Measurements from ENCODE around the gene RHOBTB3.

Gene RHOBTB3

GRCh38 chr5:95771892-95772291, 40.8 kb downstream of the RHOBTB3 start:
- no peak for DNase-seq

DNA sequence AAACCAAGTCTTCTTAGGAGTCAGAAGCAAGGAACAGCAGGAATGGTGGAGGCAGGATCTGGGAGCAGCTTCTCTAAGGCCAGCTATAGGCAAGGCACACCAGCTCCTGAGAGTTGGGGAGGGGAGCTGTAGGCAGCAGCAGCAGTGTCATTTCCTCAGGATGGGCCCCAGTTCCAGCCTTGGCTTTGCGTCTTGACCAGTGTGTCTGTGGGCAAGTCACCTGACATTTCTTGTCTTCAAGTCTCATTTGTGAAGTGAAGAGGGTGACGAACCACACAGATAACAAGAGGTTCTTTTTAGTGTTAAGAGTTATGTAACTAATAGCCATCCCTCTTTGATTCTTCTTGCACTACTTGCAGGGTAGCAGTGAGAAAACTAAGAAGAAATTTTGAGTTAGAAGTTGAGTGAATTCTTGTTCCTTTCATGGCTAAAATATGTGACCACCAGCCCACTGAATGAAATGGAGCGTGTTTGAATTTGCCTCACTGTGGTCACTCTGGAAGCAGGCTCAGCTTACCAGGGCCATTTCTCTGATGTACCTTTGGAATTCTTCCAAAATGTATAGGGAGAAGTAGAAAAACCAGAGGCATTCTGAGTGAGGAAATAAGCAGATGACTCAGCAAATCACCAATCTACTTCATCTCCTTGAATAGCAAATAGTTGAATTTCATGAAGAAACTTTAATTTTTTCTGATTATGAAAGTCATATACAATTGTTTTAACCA, 42.4 kb downstream of the RHOBTB3 start:
- no peak for DNase-seq

- DNase-seq, result no peak
These were observed 46.3 kb downstream of the RHOBTB3 start for GRCh38 chr5:95777441-95777840.

- DNase-seq, result no peak
These were observed 47.7 kb downstream of the RHOBTB3 start for GRCh38 chr5:95778713-95779436.

DNA sequence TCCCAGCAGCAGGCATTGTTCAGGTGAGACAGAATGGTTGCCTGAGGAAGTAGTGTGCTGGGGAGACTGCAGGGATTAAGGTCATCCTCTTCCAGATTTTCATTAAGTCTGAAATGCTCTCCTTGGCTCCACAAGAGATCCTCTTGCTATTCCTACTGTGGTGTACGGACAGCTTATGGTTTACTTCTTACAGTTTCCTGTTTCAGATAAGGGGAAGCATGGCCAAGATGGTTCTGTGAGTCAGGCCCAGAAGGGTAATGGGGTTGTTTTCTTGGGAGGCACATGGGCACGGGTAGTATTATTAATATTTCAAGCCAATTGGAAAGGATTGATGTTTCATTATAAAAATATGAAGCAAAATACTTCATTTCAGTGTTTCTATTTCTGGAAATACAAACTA, 48.5 kb downstream of the RHOBTB3 start:
- no peak for DNase-seq

DNA sequence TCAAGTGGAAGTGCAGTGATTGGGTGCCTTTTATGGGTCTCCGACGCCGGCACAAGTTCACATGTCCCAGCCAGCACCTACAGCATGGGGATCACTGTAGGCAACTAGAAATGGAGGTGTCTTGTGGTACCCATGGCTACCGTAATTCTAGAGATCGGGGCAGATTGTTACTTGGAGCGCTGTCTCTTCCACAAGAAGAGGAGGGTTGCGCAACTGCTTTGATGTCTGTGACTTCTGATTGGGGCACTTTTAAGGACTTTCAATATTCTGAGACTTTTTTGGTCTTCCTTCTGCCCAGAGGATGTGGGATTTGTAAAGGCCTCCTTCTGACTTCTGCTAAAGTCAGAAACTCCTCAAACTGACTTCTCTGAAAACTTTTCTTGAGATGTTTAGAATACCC, 49.5 kb downstream of the RHOBTB3 start:
- no peak for DNase-seq

GRCh38 chr5:95781101-95781583, 50.0 kb downstream of the RHOBTB3 start:
- DNase-seq, result peak; percentile 54

GRCh38 chr5:95782181-95782580, 51.0 kb downstream of the RHOBTB3 start:
- DNase-seq, result no peak

DNA sequence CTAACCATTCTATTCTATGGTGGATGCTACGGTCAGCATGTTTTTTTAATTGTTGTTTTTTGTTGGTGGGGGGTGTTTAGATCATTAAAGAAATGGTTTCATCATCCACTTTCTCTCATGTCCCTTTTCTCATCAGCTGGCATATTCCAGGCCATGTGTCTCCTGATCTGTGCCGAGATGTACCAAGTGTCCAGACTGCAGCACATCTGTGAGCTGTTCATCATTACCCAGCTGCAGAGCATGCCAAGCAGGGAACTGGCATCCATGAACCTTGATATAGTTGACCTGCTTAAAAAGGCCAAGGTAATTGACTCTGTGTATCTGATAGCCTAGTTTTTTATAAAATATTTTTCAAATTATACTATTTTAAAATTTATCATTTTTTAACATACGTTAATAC, 52.5 kb downstream of the RHOBTB3 start:
- no peak for DNase-seq

GRCh38 chr5:95784514-95785302, 53.6 kb downstream of the RHOBTB3 start:
- no peak for DNase-seq

- DNase-seq, result no peak
These were observed 55.8 kb downstream of the RHOBTB3 start for GRCh38 chr5:95786821-95787418.

- no peak for DNase-seq
These were observed 57.4 kb downstream of the RHOBTB3 start for GRCh38 chr5:95788493-95788892.

DNA sequence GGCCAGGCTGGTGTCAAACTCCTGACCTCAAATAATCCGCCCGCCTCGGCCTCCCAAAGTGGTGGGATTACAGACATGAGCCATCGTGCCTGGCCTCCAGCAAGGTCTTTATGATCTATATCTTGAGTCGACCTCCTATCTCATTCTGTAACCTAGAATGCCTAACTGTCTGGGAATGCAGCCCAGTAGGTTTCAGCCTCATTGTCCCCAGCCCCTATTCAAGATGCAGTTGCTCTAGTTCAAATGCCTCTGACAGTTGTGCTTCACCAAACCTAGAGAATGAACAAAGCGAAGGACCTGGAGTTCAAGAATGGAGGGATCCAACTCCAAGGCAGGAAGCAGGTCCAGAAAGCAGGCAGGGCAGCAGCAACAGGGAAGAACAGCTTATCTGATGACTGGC, 60.6 kb downstream of the RHOBTB3 start:
- DNase-seq, result no peak

GRCh38 chr5:95794070-95794516, 63.0 kb downstream of the RHOBTB3 start:
- DNase-seq, result no peak

- DNase-seq, result no peak
These were observed 66.2 kb downstream of the RHOBTB3 start for GRCh38 chr5:95797301-95797700.

- no peak for DNase-seq
These were observed 66.9 kb downstream of the RHOBTB3 start for GRCh38 chr5:95798048-95798447.

DNA sequence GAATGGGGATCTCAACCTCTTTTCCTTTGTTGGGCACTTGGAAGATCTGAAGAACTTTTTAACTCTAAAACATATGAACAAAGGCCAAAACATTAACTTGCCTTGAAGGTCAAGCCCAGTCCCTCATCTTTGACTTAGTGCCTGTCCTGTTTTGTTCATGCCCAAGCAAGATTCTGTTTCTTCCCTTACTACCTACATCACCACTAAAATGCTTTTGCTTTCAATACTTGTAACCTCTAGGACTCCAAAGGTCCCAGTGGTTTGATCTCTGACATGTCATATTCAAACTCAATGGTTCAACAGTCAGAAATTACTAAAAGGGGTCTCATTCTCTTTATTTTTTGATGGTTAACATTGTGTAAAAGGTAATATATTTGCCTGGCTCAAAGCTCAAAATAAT, 67.4 kb downstream of the RHOBTB3 start:
- DNase-seq, result no peak

DNA sequence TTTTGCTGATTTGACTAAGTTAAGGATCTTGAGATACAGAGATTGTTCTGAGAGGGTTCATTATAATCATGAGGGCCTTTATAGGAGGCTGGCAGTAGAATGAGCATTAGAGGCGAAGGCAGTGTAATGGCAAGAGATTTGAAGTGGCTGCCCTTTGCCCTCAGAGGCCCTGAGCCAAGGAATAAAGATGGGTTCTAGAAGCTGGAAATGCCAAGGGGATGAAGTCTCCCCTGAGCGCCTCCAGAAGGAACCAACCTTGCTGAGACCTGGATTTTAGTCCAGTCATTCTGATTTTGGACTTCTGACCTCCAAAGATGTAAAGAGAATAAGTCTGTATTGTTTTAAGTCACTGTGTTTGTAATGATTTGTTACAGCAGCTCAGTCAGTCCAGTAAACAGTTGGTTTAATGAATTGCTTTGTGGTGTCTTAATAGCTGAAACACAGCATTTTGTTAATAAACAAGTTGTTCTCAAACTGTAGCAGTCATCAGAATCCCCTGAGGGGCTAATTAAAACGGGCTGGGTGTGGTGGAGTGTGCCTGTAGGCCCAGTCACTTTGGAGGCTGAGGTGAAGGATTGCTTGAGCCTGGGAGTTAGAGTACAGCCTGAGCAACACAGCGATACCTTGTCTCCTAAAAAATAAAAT, 68.2 kb downstream of the RHOBTB3 start:
- no peak for DNase-seq

DNA sequence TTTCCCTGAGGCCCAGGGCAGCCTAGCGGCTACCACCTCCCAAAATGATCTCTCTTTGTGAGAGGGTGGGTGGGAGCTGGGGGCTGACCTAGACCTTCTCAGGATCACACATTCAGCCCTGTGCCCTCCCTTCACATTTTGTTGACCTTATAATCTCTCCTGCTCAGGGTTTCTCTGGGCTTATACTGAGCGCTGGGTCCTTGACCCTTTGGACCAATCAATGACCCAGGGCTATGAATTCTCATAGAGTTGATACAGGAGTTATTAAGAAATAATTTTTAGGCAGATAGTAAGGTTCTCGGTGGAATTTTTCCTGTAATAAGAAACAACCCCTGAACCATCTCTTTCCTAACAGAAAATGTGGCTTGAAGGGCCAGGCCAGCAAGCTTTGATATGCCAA, 69.4 kb downstream of the RHOBTB3 start:
- DNase-seq, result no peak

DNA sequence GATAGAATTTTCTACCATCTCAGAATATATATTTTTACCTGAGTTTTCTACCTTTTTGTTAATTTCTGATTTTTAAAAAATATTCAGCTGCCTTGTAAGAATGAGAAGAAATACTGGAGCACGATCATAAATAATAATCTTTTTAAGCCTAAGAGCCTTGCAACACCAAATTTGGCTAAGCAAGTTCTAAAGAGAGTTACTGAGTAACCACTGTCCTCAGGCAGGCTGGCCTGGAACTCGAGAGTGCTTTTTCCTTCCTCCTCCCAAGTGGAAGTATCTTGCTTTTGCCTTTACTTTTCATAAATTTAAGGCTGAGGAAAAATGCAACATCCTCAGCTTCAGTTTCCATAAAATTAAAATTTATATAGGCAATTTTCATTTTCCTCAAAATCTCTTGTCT, 70.4 kb downstream of the RHOBTB3 start:
- DNase-seq, result no peak

- DNase-seq, result no peak
These were observed 70.8 kb downstream of the RHOBTB3 start for GRCh38 chr5:95801961-95802360.

GRCh38 chr5:95803271-95804148, 72.4 kb downstream of the RHOBTB3 start:
- DNase-seq, result no peak

Measured in activated effector memory CD4-positive, alpha-beta T cell treated with Interleukin-2 at 50 U/mL for 16 hours (primary cell).